Progenitor cell of endocrine pancreas (in vitro differentiated cells): Measurements from ENCODE around the gene ARHGEF33. TPM values are rescaled to one million over a fixed set of nuclear protein-coding genes. Genes with fewer than 3 reads are reported as not detected.

ENCODE experiments used
- DNase-seq: peaks from one replicate; pipeline ENCODE4 v3.0.0; 2021; ENCODE audit warnings: low spot score; ENCODE audit not compliant: unreplicated experiment
- H3K27ac Mint-ChIP-seq: 2 replicates; pipeline ENCODE4 v1.8.0; 2021; ENCODE audit warnings: mild to moderate bottlenecking, moderate library complexity, mixed read lengths
- H3K27me3 Mint-ChIP-seq: 2 replicates; pipeline ENCODE4 v1.8.0; 2021; ENCODE audit warnings: mixed read lengths
- H3K36me3 Mint-ChIP-seq: 2 replicates; pipeline ENCODE4 v1.8.0; 2022; ENCODE audit warnings: mixed read lengths; ENCODE audit not compliant: insufficient read depth
- H3K4me1 Mint-ChIP-seq: 2 replicates; pipeline ENCODE4 v1.8.0; 2021; ENCODE audit warnings: low read depth, mixed read lengths
- H3K4me3 Mint-ChIP-seq: 2 replicates; pipeline ENCODE4 v1.8.0; 2021; ENCODE audit warnings: low read depth, mild to moderate bottlenecking, moderate library complexity, mixed read lengths
- H3K9me3 Mint-ChIP-seq: 2 replicates; pipeline ENCODE4 v1.8.0; 2021; ENCODE audit warnings: low read depth, mixed read lengths
- total RNA-seq: library from RNA; stranded (reverse); gene quantifications from 2 replicates; pipeline ENCODE4 v1.2.1, GENCODE V29; 2021
- TF ChIP-seq, protein P1 (sequence below): fragments of 200-600 bp; sonication (generic); IDR thresholded peaks from one replicate; pipeline ENCODE4 v1.5.0; 2021; ENCODE audit warnings: antibody characterized with exemption, mild to moderate bottlenecking; ENCODE audit not compliant: unreplicated experiment

The ARHGEF33 gene
- total RNA-seq, 1 donor from 2014 or later, result 1.4 TPM

DNA sequence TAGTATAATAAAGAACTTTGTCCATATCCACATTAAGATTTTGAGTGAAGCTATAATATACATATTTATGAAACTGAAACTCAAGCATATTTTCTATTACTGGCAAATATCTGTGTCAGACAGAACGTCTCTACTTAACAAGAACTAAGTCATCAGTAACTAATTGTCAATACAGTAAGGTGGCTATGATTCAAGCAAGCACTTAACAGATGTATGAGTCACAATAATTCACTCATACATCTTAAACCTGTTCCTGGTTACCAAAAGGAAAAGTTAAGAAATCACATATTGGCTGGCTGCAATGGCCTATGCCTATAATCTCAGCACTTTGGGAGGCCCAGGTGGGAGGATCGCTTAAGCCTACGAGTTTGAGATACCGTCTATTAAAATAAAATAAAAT, 135.2 kb downstream of the ARHGEF33 start:
- H3K4me3 Mint-ChIP-seq, result no peak overlapping the region
- H3K9me3 Mint-ChIP-seq, result no peaks in the 10 kb centered on the region
- no peaks in the 10 kb centered on the region for H3K4me1 Mint-ChIP-seq
- peaks cover 5% of the 10 kb centered on the region for H3K36me3 Mint-ChIP-seq
- DNase-seq, result no peak
- no peak overlapping the region for H3K27ac Mint-ChIP-seq
- H3K27me3 Mint-ChIP-seq, result no peaks in the 10 kb centered on the region
- TF ChIP-seq, protein P1, sequence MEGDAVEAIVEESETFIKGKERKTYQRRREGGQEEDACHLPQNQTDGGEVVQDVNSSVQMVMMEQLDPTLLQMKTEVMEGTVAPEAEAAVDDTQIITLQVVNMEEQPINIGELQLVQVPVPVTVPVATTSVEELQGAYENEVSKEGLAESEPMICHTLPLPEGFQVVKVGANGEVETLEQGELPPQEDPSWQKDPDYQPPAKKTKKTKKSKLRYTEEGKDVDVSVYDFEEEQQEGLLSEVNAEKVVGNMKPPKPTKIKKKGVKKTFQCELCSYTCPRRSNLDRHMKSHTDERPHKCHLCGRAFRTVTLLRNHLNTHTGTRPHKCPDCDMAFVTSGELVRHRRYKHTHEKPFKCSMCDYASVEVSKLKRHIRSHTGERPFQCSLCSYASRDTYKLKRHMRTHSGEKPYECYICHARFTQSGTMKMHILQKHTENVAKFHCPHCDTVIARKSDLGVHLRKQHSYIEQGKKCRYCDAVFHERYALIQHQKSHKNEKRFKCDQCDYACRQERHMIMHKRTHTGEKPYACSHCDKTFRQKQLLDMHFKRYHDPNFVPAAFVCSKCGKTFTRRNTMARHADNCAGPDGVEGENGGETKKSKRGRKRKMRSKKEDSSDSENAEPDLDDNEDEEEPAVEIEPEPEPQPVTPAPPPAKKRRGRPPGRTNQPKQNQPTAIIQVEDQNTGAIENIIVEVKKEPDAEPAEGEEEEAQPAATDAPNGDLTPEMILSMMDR, result no peak

Other genes with a start within 250 kb of the ARHGEF33 start
- 40.2 and 46.3 TPM in 2 replicates for gene GALM, start 223.8 kb upstream of the ARHGEF33 start, total RNA-seq
- gene SRSF7, start 138.5 kb upstream of the ARHGEF33 start, total RNA-seq, result 258 TPM in 2 replicates
- gene GEMIN6, start 111.7 kb upstream of the ARHGEF33 start, total RNA-seq, result 16.3 and 17.5 TPM in 2 replicates
- gene DHX57, start 13.9 kb upstream of the ARHGEF33 start, total RNA-seq, result 30.4 and 36.0 TPM in 2 replicates
- gene MORN2, start 13.9 kb upstream of the ARHGEF33 start, total RNA-seq, result 18.2 and 23.9 TPM in 2 replicates
- gene SOS1, start 231.2 kb downstream of the ARHGEF33 start, total RNA-seq, result 68.3 and 77.0 TPM in 2 replicates